CD8-positive, alpha-beta memory T cell (primary cell): ENCODE measurements around the gene C2CD4D. TPM values are rescaled to one million over a fixed set of nuclear protein-coding genes. Genes with fewer than 3 reads are reported as not detected.

Source experiments
- CTCF ChIA-PET: fragments of 350-600 bp; sonication (Branson Sonifier 250); formaldehyde crosslinking; loops from one replicate; lab custom pipeline; 2021; ENCODE audit warnings: antibody characterized with exemption; lab: Charles Lee
- POLR2A ChIA-PET: fragments of 350-600 bp; sonication (Branson Sonifier 250); formaldehyde crosslinking; loops from one replicate; lab custom pipeline; 2021; ENCODE audit warnings: antibody characterized with exemption; lab: Charles Lee
- DNase-seq, 5 donors: peaks; one replicate each; pipeline versions ENCODE4 v3.0.0 to v3.0.0-alpha.2; 2020 to 2022; ENCODE audit warnings: mixed read lengths in 1 of 5
- H3K27ac ChIP-seq: one replicate; pipeline ENCODE4 v1.7.0; 2013; ENCODE audit warnings: low read depth, mild to moderate bottlenecking, low read length, moderate library complexity
- H3K27me3 ChIP-seq: 2 replicates; pipeline ENCODE4 v1.7.0; 2013; ENCODE audit warnings: low read length, mild to moderate bottlenecking; ENCODE audit not compliant: insufficient read depth, poor library complexity, severe bottlenecking
- H3K36me3 ChIP-seq: 2 replicates; pipeline ENCODE4 v1.7.0; 2013; ENCODE audit warnings: mild to moderate bottlenecking, low read length, moderate library complexity; ENCODE audit not compliant: insufficient read depth
- H3K4me1 ChIP-seq: 2 replicates; pipeline ENCODE4 v1.7.0; 2013; ENCODE audit warnings: mild to moderate bottlenecking, low read length, moderate library complexity; ENCODE audit not compliant: insufficient read depth
- H3K4me3 ChIP-seq: 2 replicates; pipeline ENCODE4 v1.7.0; 2013; ENCODE audit warnings: mild to moderate bottlenecking, low read length
- H3K9me3 ChIP-seq: 2 replicates; pipeline ENCODE4 v1.7.0; 2013; ENCODE audit warnings: mild to moderate bottlenecking, low read length
- H3K27ac Mint-ChIP-seq, 8 donors: one replicate each; pipeline ENCODE4 v1.8.0; 2020 to 2021; ENCODE audit warnings: mixed read lengths in 8 of 8, mild to moderate bottlenecking in 6 of 8, inconsistent platforms in 3 of 8, moderate library complexity in 3 of 8
- H3K27me3 Mint-ChIP-seq, 2 donors: one replicate each; pipeline ENCODE4 v1.8.0; 2020 to 2021; ENCODE audit warnings: mixed read lengths in 2 of 2, mild to moderate bottlenecking in 1 of 2, moderate library complexity in 1 of 2
- H3K36me3 Mint-ChIP-seq, 3 donors: one replicate each; pipeline ENCODE4 v1.8.0; 2020 to 2021; ENCODE audit warnings: mixed read lengths in 3 of 3, inconsistent platforms in 1 of 3, mild to moderate bottlenecking in 1 of 3
- H3K4me1 Mint-ChIP-seq, 3 donors: one replicate each; pipeline ENCODE4 v1.8.0; 2020 to 2021; ENCODE audit warnings: mixed read lengths in 3 of 3, inconsistent platforms in 1 of 3, mild to moderate bottlenecking in 1 of 3
- H3K4me3 Mint-ChIP-seq, 7 donors: one replicate each; pipeline ENCODE4 v1.8.0; 2020 to 2021; ENCODE audit warnings: mixed read lengths in 7 of 7, mild to moderate bottlenecking in 6 of 7, moderate library complexity in 4 of 7, inconsistent platforms in 2 of 7
- H3K9me3 Mint-ChIP-seq, 5 donors: one replicate each; pipeline ENCODE4 v1.8.0; 2020 to 2022; ENCODE audit warnings: mixed read lengths in 5 of 5, mild to moderate bottlenecking in 3 of 5, moderate library complexity in 2 of 5, inconsistent platforms in 1 of 5
- polyA plus RNA-seq: library from polyadenylated mRNA; unstranded; fragments of 300-500 nt; fragmentation: Illumina TruSeq; gene quantifications from one replicate; pipeline ENCODE4 v1.2.3, GENCODE V29; 2021
- total RNA-seq, 2 experiments: library from RNA; stranded (reverse); gene quantifications; one replicate each; pipeline ENCODE4 v1.2.3, GENCODE V29; 2021

The C2CD4D gene
- total and polyA plus RNA-seq, 3 experiments from 2014 or later: 1.9 to 3.7 (median 2.0) TPM

- Mint-ChIP-seq H3K4me3 (peak overlapping the region in 6 of 7 donors; percentile 49 to 97 (median 56)), H3K36me3 (peaks cover 0 to 4% (median 4%) of the 10 kb centered on the region in 3 donors), H3K4me1 (peaks cover 82 to 92% (median 91%) of the 10 kb centered on the region in 3 donors), H3K27me3 (no peaks in the 10 kb centered on the region), H3K27ac (peak overlapping the region in 6 of 8 donors; percentile 74 to 98 (median 92)), H3K9me3 (no peaks in the 10 kb centered on the region)
- Histone ChIP-seq H3K27me3 (no peaks in the 10 kb centered on the region), H3K4me3 (no peak overlapping the region), H3K27ac (no peak overlapping the region), H3K36me3 (no peaks in the 10 kb centered on the region), H3K9me3 (no peaks in the 10 kb centered on the region), H3K4me1 (peaks cover 61% of the 10 kb centered on the region)
- no peak for DNase-seq
- ChIA-PET POLR2A (no interaction called here), CTCF (interaction anchor here (1.1 to 1.4 kb wide), 2 partner anchors 13 to 27 kb away, joined by 3 read pairs; partner anchors contain the start of gene TDRKH)
Measured at GRCh38 chr1:151817353-151817730, 22.3 kb downstream of the C2CD4D start.

- Mint-ChIP-seq H3K4me1 (peaks cover 80 to 95% (median 88%) of the 10 kb centered on the region in 3 donors), H3K36me3 (peaks cover 0 to 4% (median 4%) of the 10 kb centered on the region in 3 donors), H3K9me3 (no peaks in the 10 kb centered on the region), H3K4me3 (peak overlapping the region in 6 of 7 donors; percentile 45 to 97 (median 74)), H3K27ac (peak overlapping the region; percentile 56 to 98 (median 92)), H3K27me3 (no peaks in the 10 kb centered on the region)
- Histone ChIP-seq H3K27me3 (no peaks in the 10 kb centered on the region), H3K9me3 (no peaks in the 10 kb centered on the region), H3K36me3 (no peaks in the 10 kb centered on the region), H3K27ac (no peak overlapping the region), H3K4me3 (no peak overlapping the region), H3K4me1 (peaks cover 60% of the 10 kb centered on the region)
- CTCF ChIA-PET: interaction anchor here (0.7 to 2.9 kb wide), 5 partner anchors 11 to 92 kb away, joined by 3 to 10 read pairs (median 3); partner anchors contain the start of gene TDRKH
- POLR2A ChIA-PET: no interaction called here
- DNase-seq: no peak
Measured at GRCh38 chr1:151816548-151817352, 22.9 kb downstream of the C2CD4D start.

DNA sequence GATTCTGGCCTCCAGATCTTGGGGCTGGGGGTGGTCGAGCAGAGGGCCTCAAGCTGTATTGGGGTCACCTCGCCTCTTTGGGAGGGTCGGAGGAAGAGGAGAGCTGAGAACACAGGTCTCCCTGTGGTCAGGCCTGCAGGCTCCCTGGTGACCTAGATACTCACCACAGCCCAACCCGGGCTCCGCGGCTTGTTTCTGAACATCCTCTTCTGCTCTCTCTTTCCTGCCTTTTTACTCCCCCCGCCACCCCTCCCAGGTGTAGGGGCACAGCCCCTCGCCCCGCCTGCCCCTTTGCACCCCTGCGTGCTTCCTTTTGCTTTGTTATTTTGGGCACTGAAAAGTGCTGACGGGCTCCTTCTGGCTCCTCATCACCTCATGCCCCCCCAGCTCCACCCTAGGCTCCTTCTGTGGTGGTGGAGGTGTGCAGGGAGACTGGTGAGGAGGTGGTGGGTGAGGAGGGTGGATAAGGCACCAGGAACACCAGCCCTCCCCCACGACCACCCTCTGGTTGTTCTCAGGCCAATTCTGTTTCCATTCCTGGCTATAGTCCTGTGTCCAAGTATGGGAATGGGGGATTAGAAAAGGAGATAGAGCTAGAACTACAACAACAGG, 23.8 kb downstream of the C2CD4D start:
- H3K27ac ChIP-seq: no peak overlapping the region
- no peaks in the 10 kb centered on the region for H3K27me3 ChIP-seq
- H3K4me1 ChIP-seq: peaks cover 51% of the 10 kb centered on the region
- Mint-ChIP-seq H3K36me3 (peaks cover 0 to 4% (median 4%) of the 10 kb centered on the region in 3 donors), H3K27me3 (no peaks in the 10 kb centered on the region), H3K4me1 (peaks cover 72 to 90% (median 79%) of the 10 kb centered on the region in 3 donors), H3K9me3 (no peaks in the 10 kb centered on the region), H3K4me3 (peak overlapping the region; percentile 45 to 97 (median 74)), H3K27ac (peak overlapping the region; percentile 56 to 98 (median 92))
- peak overlapping the region; percentile 9 for H3K4me3 ChIP-seq
- no peaks in the 10 kb centered on the region for H3K36me3 ChIP-seq
- POLR2A ChIA-PET: interaction anchor here (1.0 kb wide), 1 partner anchor 52 kb away, joined by 4 read pairs; the partner anchor contains the start of gene MRPL9
- CTCF ChIA-PET: interaction anchor here (0.7 to 2.9 kb wide), 5 partner anchors 12 to 93 kb away, joined by 3 to 10 read pairs (median 3); no protein-coding TSS in a partner anchor
- DNase-seq: peak; percentile 37 to 75 (median 74)
- H3K9me3 ChIP-seq: no peaks in the 10 kb centered on the region

GRCh38 chr1:151814971-151815545, 24.6 kb downstream of the C2CD4D start:
- H3K27me3 ChIP-seq: no peaks in the 10 kb centered on the region
- peak overlapping the region; percentile 37 to 97 (median 73) for H3K4me3 Mint-ChIP-seq
- CTCF ChIA-PET: interaction anchor here (1.3 to 2.9 kb wide), 3 partner anchors 11 to 22 kb away, joined by 3 to 10 read pairs (median 3); no protein-coding TSS in a partner anchor
- DNase-seq: peak in 1 of 5 donors; percentile 43
- H3K36me3 Mint-ChIP-seq: peaks cover 0 to 4% (median 4%) of the 10 kb centered on the region in 3 donors
- H3K27ac ChIP-seq: no peak overlapping the region
- no peak overlapping the region for H3K4me3 ChIP-seq
- peak overlapping the region; percentile 56 to 98 (median 88) for H3K27ac Mint-ChIP-seq
- H3K9me3 ChIP-seq: no peaks in the 10 kb centered on the region
- POLR2A ChIA-PET: interaction anchor here (1.0 kb wide), 1 partner anchor 51 kb away, joined by 4 read pairs; the partner anchor contains the start of gene MRPL9
- H3K27me3 Mint-ChIP-seq: no peaks in the 10 kb centered on the region
- H3K36me3 ChIP-seq: no peaks in the 10 kb centered on the region
- peaks cover 67 to 82% (median 71%) of the 10 kb centered on the region in 3 donors for H3K4me1 Mint-ChIP-seq
- no peaks in the 10 kb centered on the region for H3K9me3 Mint-ChIP-seq
- H3K4me1 ChIP-seq: peaks cover 43% of the 10 kb centered on the region

DNA sequence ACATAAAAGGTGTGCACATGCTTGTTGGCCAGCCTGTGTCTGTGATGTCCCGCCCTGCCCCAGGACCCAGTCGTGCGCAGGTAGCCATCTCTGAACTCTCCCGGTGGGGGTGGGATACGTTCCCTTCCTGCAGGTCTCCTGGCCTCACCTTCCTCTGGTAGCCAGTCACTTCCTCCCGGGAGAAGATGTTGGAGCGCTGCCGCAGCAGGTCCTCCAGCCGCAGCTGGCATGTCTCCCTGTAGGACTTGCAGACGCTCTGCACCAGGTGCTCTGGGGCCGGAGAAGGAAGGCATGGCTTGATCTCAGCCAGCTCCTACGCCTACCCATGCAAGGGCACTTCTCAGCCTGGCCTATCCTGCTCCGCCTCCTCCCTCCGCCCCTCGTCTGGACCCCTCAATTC, 25.2 kb downstream of the C2CD4D start:
- Mint-ChIP-seq H3K36me3 (peaks cover 0 to 4% (median 4%) of the 10 kb centered on the region in 3 donors), H3K4me3 (peak overlapping the region in 4 of 7 donors; percentile 11 to 61 (median 39)), H3K27me3 (no peaks in the 10 kb centered on the region), H3K27ac (peak overlapping the region in 7 of 8 donors; percentile 41 to 98 (median 79)), H3K4me1 (peaks cover 61 to 76% (median 65%) of the 10 kb centered on the region in 3 donors), H3K9me3 (no peaks in the 10 kb centered on the region)
- Histone ChIP-seq H3K27me3 (no peaks in the 10 kb centered on the region), H3K4me3 (no peak overlapping the region), H3K27ac (no peak overlapping the region), H3K4me1 (peaks cover 37% of the 10 kb centered on the region), H3K36me3 (no peaks in the 10 kb centered on the region), H3K9me3 (no peaks in the 10 kb centered on the region)
- DNase-seq: peak in 1 of 5 donors; percentile 40
- CTCF ChIA-PET: interaction anchor here (1.3 to 2.9 kb wide), 2 partner anchors 10 to 23 kb away, joined by 3 to 10 read pairs; no protein-coding TSS in a partner anchor
- POLR2A ChIA-PET: no interaction called here

GRCh38 chr1:151813271-151813977, 26.2 kb downstream of the C2CD4D start:
- CTCF ChIA-PET: interaction anchor here (2.9 kb wide), 1 partner anchor 24 kb away, joined by 10 read pairs; no protein-coding TSS in a partner anchor
- DNase-seq: peak in 1 of 5 donors; percentile 8
- H3K4me1 ChIP-seq: peaks cover 36% of the 10 kb centered on the region
- no peak overlapping the region for H3K4me3 ChIP-seq
- Mint-ChIP-seq H3K36me3 (peaks cover 0 to 4% (median 4%) of the 10 kb centered on the region in 3 donors), H3K27me3 (no peaks in the 10 kb centered on the region), H3K4me1 (peaks cover 55 to 66% (median 58%) of the 10 kb centered on the region in 3 donors), H3K9me3 (no peaks in the 10 kb centered on the region), H3K4me3 (peak overlapping the region in 1 of 7 donors; percentile 54), H3K27ac (peak overlapping the region in 6 of 8 donors; percentile 19 to 98 (median 78))
- H3K9me3 ChIP-seq: no peaks in the 10 kb centered on the region
- no peaks in the 10 kb centered on the region for H3K36me3 ChIP-seq
- no peaks in the 10 kb centered on the region for H3K27me3 ChIP-seq
- POLR2A ChIA-PET: no interaction called here
- H3K27ac ChIP-seq: no peak overlapping the region

GRCh38 chr1:151811181-151811580, 28.4 kb downstream of the C2CD4D start:
- Mint-ChIP-seq H3K27me3 (peaks cover 0 to 2% of the 10 kb centered on the region in 2 donors), H3K4me1 (peaks cover 34 to 43% (median 36%) of the 10 kb centered on the region in 3 donors), H3K27ac (peak overlapping the region in 5 of 8 donors; percentile 22 to 92 (median 58)), H3K9me3 (no peaks in the 10 kb centered on the region), H3K4me3 (no peak overlapping the region), H3K36me3 (peaks cover 0 to 3% (median 1%) of the 10 kb centered on the region in 3 donors)
- DNase-seq: no peak
- peaks cover 22% of the 10 kb centered on the region for H3K4me1 ChIP-seq
- no peaks in the 10 kb centered on the region for H3K36me3 ChIP-seq
- H3K9me3 ChIP-seq: no peaks in the 10 kb centered on the region
- no peaks in the 10 kb centered on the region for H3K27me3 ChIP-seq
- no peak overlapping the region for H3K4me3 ChIP-seq
- ChIA-PET CTCF (interaction anchor here (1.0 to 2.2 kb wide), 2 partner anchors 10 to 15 kb away, joined by 4 to 7 read pairs; no protein-coding TSS in a partner anchor), POLR2A (no interaction called here)
- no peak overlapping the region for H3K27ac ChIP-seq
